ENCODE measurements around the gene BTRC. TPM values are rescaled to one million over a fixed set of nuclear protein-coding genes. Genes with fewer than 3 reads are reported as not detected.

The BTRC gene
- total and polyA plus RNA-seq, 10 of the 15 experiments (the other 5 are each of a cell fraction or from before 2014, with no cell fraction given): 2.2 to 18.6 (median 8.6) TPM

GRCh38 chr10:101580486-101581399 is 226.8 kb downstream of the BTRC start (continued):
- TF ChIP-seq, protein P1, sequence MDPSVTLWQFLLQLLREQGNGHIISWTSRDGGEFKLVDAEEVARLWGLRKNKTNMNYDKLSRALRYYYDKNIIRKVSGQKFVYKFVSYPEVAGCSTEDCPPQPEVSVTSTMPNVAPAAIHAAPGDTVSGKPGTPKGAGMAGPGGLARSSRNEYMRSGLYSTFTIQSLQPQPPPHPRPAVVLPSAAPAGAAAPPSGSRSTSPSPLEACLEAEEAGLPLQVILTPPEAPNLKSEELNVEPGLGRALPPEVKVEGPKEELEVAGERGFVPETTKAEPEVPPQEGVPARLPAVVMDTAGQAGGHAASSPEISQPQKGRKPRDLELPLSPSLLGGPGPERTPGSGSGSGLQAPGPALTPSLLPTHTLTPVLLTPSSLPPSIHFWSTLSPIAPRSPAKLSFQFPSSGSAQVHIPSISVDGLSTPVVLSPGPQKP (IDR thresholded peaks at IDR 0.05; ENCODE audit: low read depth, low read length): no peak
- TF ChIP-seq TCF3 (IDR thresholded peaks at IDR 0.05; ENCODE audit: borderline replicate concordance, insufficient read depth, low read depth, low read length) (no peak), MTA3 (IDR thresholded peaks at IDR 0.05; ENCODE audit: borderline replicate concordance, low read length) (no peak), ZNF207 (IDR thresholded peaks at IDR 0.05; ENCODE audit: borderline replicate concordance) (no peak), CBX5 (IDR thresholded peaks at IDR 0.05; ENCODE audit: low read depth) (no peak)
- TF ChIP-seq, protein P2, sequence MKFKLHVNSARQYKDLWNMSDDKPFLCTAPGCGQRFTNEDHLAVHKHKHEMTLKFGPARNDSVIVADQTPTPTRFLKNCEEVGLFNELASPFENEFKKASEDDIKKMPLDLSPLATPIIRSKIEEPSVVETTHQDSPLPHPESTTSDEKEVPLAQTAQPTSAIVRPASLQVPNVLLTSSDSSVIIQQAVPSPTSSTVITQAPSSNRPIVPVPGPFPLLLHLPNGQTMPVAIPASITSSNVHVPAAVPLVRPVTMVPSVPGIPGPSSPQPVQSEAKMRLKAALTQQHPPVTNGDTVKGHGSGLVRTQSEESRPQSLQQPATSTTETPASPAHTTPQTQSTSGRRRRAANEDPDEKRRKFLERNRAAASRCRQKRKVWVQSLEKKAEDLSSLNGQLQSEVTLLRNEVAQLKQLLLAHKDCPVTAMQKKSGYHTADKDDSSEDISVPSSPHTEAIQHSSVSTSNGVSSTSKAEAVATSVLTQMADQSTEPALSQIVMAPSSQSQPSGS (IDR thresholded peaks at IDR 0.05; ENCODE audit: low read length): no peak
- TF ChIP-seq, protein P3, sequence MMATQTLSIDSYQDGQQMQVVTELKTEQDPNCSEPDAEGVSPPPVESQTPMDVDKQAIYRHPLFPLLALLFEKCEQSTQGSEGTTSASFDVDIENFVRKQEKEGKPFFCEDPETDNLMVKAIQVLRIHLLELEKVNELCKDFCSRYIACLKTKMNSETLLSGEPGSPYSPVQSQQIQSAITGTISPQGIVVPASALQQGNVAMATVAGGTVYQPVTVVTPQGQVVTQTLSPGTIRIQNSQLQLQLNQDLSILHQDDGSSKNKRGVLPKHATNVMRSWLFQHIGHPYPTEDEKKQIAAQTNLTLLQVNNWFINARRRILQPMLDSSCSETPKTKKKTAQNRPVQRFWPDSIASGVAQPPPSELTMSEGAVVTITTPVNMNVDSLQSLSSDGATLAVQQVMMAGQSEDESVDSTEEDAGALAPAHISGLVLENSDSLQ (IDR thresholded peaks at IDR 0.05): no peak

Data from GM12878 (cell line).